Uterus (tissue), 4 donors: ENCODE measurements around the gene DBNDD2. TPM values are rescaled to one million over a fixed set of nuclear protein-coding genes. Genes with fewer than 3 reads are reported as not detected.

Experiments used
- DNase-seq, 2 donors: peaks; one replicate each; pipeline ENCODE4 v3.0.0-alpha.2; 2019 to 2020
- H3K27ac ChIP-seq, 2 donors: fragments of 200-600 bp; sonication (generic); 1 replicate in 1 of 2; 2 replicates in 1 of 2; pipeline ENCODE4 v1.5.1; 2016 to 2018
- H3K27me3 ChIP-seq, 2 donors: fragments of 200-600 bp; sonication (generic); one replicate each; pipeline ENCODE4 v1.5.1; 2018 to 2019; ENCODE audit warnings: control low read depth in 1 of 2
- H3K36me3 ChIP-seq, 2 donors: fragments of 200-600 bp; sonication (generic); one replicate each; pipeline ENCODE4 v1.5.1; 2019; ENCODE audit warnings: control low read depth in 1 of 2
- H3K4me1 ChIP-seq, 2 donors: fragments of 200-600 bp; sonication (generic); one replicate each; pipeline ENCODE4 v1.5.1; 2018 to 2019; ENCODE audit warnings: control low read depth in 1 of 2
- H3K4me3 ChIP-seq, 2 donors: fragments of 200-600 bp; sonication (generic); 1 replicate in 1 of 2; 2 replicates in 1 of 2; pipeline ENCODE4 v1.5.1; 2018 to 2019; ENCODE audit warnings: mild to moderate bottlenecking in 1 of 2
- H3K9me3 ChIP-seq, 2 donors: fragments of 200-600 bp; sonication (generic); one replicate each; pipeline ENCODE4 v1.5.1; 2019; ENCODE audit warnings: control low read depth in 1 of 2
- CTCF ChIP-seq, 4 experiments: fragments of 200-600 bp in 2 of 4; fragments of 450-650 bp in 2 of 4; sonication (generic) in 2 of 4; IDR thresholded peaks; one replicate each; pipeline ENCODE4 v1.5.1; 2016 to 2019; ENCODE audit warnings: antibody characterized with exemption in 4 of 4, mild to moderate bottlenecking in 2 of 4, moderate library complexity in 1 of 4
- POLR2A ChIP-seq, 2 donors: fragments of 450-650 bp; IDR thresholded peaks; one replicate each; pipeline ENCODE4 v1.6.1; 2016; ENCODE audit warnings: antibody characterized with exemption in 2 of 2, mild to moderate bottlenecking in 1 of 2, moderate library complexity in 1 of 2
- intact Hi-C: fragments of 100-400 bp; cut with DNase I; formaldehyde crosslinking; loops from one replicate; pipeline ENCODE4 v1.15.1; 2023; ENCODE audit warnings: low total_unique reads
- total RNA-seq, 4 donors: library from RNA; depleted of rRNA in 3 of 4; stranded (reverse); fragments of >200 nt in 3 of 4; gene quantifications; one replicate each; pipeline versions ENCODE4 v1.1.0 to v1.2.4, GENCODE V29; 2014 to 2023
- donor health status: DM: yes; HTN: yes; CAD: no.

DBNDD2 gene
- total RNA-seq, 4 donors from 2014 or later, result 7.5 to 84.2 (median 62.4) TPM

GRCh38 chr20:45448270-45448669 lies 40.2 kb downstream of the DBNDD2 start:
- H3K4me1 ChIP-seq, result no peaks in the 10 kb centered on the region
- no peak overlapping the region for H3K4me3 ChIP-seq
- peak overlapping the region in 1 of 2 donors; percentile 67 for H3K27ac ChIP-seq
- no peaks in the 10 kb centered on the region for H3K9me3 ChIP-seq
- H3K27me3 ChIP-seq, result no peaks in the 10 kb centered on the region
- DNase-seq, result no peak
- no peaks in the 10 kb centered on the region for H3K36me3 ChIP-seq
- no peak for TF ChIP-seq POLR2A (IDR thresholded peaks at IDR 0.05)
- TF ChIP-seq CTCF (IDR thresholded peaks at IDR 0.05), result no peak
- intact Hi-C loops, result no loop called here

- Histone ChIP-seq H3K36me3 (no peaks in the 10 kb centered on the region), H3K9me3 (no peaks in the 10 kb centered on the region), H3K27ac (peak overlapping the region; percentile 16 to 67), H3K4me3 (no peak overlapping the region), H3K27me3 (no peaks in the 10 kb centered on the region), H3K4me1 (no peaks in the 10 kb centered on the region)
- peak in 1 of 2 donors; percentile 45 for DNase-seq
- intact Hi-C loops, result no loop called here
- TF ChIP-seq CTCF (IDR thresholded peaks at IDR 0.05), result no peak
- TF ChIP-seq POLR2A (IDR thresholded peaks at IDR 0.05), result no peak
These were observed 41.4 kb downstream of the DBNDD2 start for GRCh38 chr20:45449528-45449927.

DNA sequence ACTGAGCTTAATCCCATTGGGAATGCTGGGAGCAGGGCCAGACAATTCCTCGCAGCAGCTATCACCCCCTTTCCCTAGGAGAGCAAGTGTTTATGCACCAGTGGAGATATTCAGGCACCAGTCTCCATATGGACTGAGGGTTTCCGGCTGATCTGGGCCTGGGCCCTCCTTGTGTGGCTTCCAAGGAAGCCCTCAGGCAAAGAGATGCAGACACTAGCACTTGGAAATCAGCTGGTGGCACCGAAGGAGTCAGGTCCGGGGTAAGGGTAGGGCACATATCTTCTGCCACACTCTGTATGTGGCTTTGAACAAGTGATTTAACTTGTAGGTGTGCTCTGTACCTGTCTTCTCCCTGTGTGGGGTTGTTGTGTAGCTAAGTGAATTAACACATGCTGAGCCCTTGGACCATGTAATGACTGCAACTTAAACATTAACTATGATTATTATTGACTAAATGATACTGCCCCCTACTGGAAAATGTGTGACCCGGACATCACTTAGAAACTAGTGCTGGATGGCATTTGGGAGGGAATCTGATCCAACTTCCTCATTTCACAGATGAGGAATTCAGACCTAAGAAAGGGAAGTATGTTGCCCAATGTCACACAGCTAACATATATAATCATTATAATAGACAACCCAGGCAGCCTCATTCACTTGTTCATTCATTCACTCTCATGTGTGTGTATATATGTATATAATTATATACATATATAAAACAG lies 42.2 kb downstream of the DBNDD2 start:
- Histone ChIP-seq H3K27ac (peak overlapping the region; percentile 16 to 67), H3K36me3 (no peaks in the 10 kb centered on the region), H3K9me3 (no peaks in the 10 kb centered on the region), H3K4me1 (no peaks in the 10 kb centered on the region), H3K4me3 (no peak overlapping the region), H3K27me3 (no peaks in the 10 kb centered on the region)
- intact Hi-C loops, result no loop called here
- no peak for DNase-seq
- TF ChIP-seq CTCF (IDR thresholded peaks at IDR 0.05) (peak; percentile 22 to 35 (median 27)), POLR2A (IDR thresholded peaks at IDR 0.05) (no peak)

DNA sequence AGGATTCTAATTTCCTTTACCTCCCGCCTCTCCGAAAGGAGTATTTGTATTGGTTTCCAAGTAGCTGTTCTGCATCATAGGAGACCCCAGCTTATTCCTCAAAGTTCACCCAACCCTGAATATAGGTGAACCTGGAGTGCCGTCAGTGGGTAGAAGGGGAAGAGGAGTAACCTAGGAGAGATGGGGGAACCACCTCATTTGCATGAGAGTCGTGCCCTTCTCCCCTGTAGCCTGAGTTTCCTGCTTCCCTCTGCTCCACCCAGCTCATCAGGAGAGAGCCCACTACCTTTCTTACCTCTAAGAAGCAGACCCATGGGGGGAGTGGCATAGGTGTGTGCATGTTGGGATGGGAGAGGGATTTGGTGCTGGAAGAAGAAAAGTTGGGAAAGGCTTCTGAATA lies 44.1 kb downstream of the DBNDD2 start:
- TF ChIP-seq POLR2A (IDR thresholded peaks at IDR 0.05) (no peak), CTCF (IDR thresholded peaks at IDR 0.05) (no peak)

GRCh38 chr20:45452772-45453691 lies 44.9 kb downstream of the DBNDD2 start:
- H3K4me3 ChIP-seq, result no peak overlapping the region
- H3K4me1 ChIP-seq, result no peaks in the 10 kb centered on the region
- no peak for DNase-seq
- intact Hi-C loops, result no loop called here
- H3K27ac ChIP-seq, result no peak overlapping the region
- TF ChIP-seq CTCF (IDR thresholded peaks at IDR 0.05) (no peak), POLR2A (IDR thresholded peaks at IDR 0.05) (no peak)
- no peaks in the 10 kb centered on the region for H3K9me3 ChIP-seq
- no peaks in the 10 kb centered on the region for H3K36me3 ChIP-seq
- no peaks in the 10 kb centered on the region for H3K27me3 ChIP-seq

More for the DNA sequence above, 44.1 kb downstream of the DBNDD2 start:
- Histone ChIP-seq H3K27me3 (no peaks in the 10 kb centered on the region), H3K4me1 (no peaks in the 10 kb centered on the region), H3K27ac (no peak overlapping the region), H3K9me3 (no peaks in the 10 kb centered on the region), H3K4me3 (no peak overlapping the region), H3K36me3 (no peaks in the 10 kb centered on the region)
- intact Hi-C loops, result no loop called here
- no peak for DNase-seq
